Measurements from ENCODE around the gene CORO7.

CORO7 gene

GRCh38 chr16:4393240-4393600 is 23.2 kb downstream of the CORO7 start:
- Histone ChIP-seq H3K9me3 (ENCODE audit: control insufficient read depth, insufficient read depth, low read length) (no peaks in the 10 kb centered on the region), H3K9ac (ENCODE audit: low read depth, low read length) (peak overlapping the region; percentile 65), H3K4me3 (ENCODE audit: low read depth, low read length) (no peak overlapping the region), H3K27me3 (ENCODE audit: control insufficient read depth, insufficient read depth, low read length) (no peaks in the 10 kb centered on the region), H3K36me3 (ENCODE audit: control insufficient read depth, insufficient read depth, low read length) (peaks cover 12% of the 10 kb centered on the region), H3K4me1 (ENCODE audit: control insufficient read depth, insufficient read depth, low read length) (peaks cover 23% of the 10 kb centered on the region)

- no peaks in the 10 kb centered on the region for H3K9me3 ChIP-seq (ENCODE audit: control insufficient read depth, insufficient read depth, low read length)
- no peaks in the 10 kb centered on the region for H3K27me3 ChIP-seq (ENCODE audit: control insufficient read depth, insufficient read depth, low read length)
- H3K4me3 ChIP-seq (ENCODE audit: low read depth, low read length) = no peak overlapping the region
- peaks cover 15% of the 10 kb centered on the region for H3K36me3 ChIP-seq (ENCODE audit: control insufficient read depth, insufficient read depth, low read length)
- H3K4me1 ChIP-seq (ENCODE audit: control insufficient read depth, insufficient read depth, low read length) = peaks cover 23% of the 10 kb centered on the region
- H3K9ac ChIP-seq (ENCODE audit: low read depth, low read length) = peak overlapping the region; percentile 65
Measured at GRCh38 chr16:4392382-4393239, 23.8 kb downstream of the CORO7 start.

GRCh38 chr16:4391631-4392381 is 24.6 kb downstream of the CORO7 start:
- Histone ChIP-seq H3K36me3 (ENCODE audit: control insufficient read depth, insufficient read depth, low read length) (peaks cover 19% of the 10 kb centered on the region), H3K4me3 (ENCODE audit: low read depth, low read length) (no peak overlapping the region), H3K9me3 (ENCODE audit: control insufficient read depth, insufficient read depth, low read length) (no peaks in the 10 kb centered on the region), H3K4me1 (ENCODE audit: control insufficient read depth, insufficient read depth, low read length) (peaks cover 23% of the 10 kb centered on the region), H3K9ac (ENCODE audit: low read depth, low read length) (peak overlapping the region; percentile 16), H3K27me3 (ENCODE audit: control insufficient read depth, insufficient read depth, low read length) (no peaks in the 10 kb centered on the region)

- no peaks in the 10 kb centered on the region for H3K27me3 ChIP-seq (ENCODE audit: control insufficient read depth, insufficient read depth, low read length)
- peaks cover 23% of the 10 kb centered on the region for H3K4me1 ChIP-seq (ENCODE audit: control insufficient read depth, insufficient read depth, low read length)
- no peak overlapping the region for H3K4me3 ChIP-seq (ENCODE audit: low read depth, low read length)
- no peaks in the 10 kb centered on the region for H3K9me3 ChIP-seq (ENCODE audit: control insufficient read depth, insufficient read depth, low read length)
- H3K36me3 ChIP-seq (ENCODE audit: control insufficient read depth, insufficient read depth, low read length) = peaks cover 26% of the 10 kb centered on the region
- no peak overlapping the region for H3K9ac ChIP-seq (ENCODE audit: low read depth, low read length)
Measured at GRCh38 chr16:4390266-4391260, 25.8 kb downstream of the CORO7 start.

GRCh38 chr16:4389051-4389955 is 27.1 kb downstream of the CORO7 start:
- no peak overlapping the region for H3K4me3 ChIP-seq (ENCODE audit: low read depth, low read length)
- H3K9me3 ChIP-seq (ENCODE audit: control insufficient read depth, insufficient read depth, low read length) = no peaks in the 10 kb centered on the region
- no peaks in the 10 kb centered on the region for H3K27me3 ChIP-seq (ENCODE audit: control insufficient read depth, insufficient read depth, low read length)
- peaks cover 23% of the 10 kb centered on the region for H3K4me1 ChIP-seq (ENCODE audit: control insufficient read depth, insufficient read depth, low read length)
- H3K36me3 ChIP-seq (ENCODE audit: control insufficient read depth, insufficient read depth, low read length) = peaks cover 23% of the 10 kb centered on the region
- peak overlapping the region; percentile 37 for H3K9ac ChIP-seq (ENCODE audit: low read depth, low read length)

GRCh38 chr16:4388271-4389021 is 27.9 kb downstream of the CORO7 start:
- H3K4me1 ChIP-seq (ENCODE audit: control insufficient read depth, insufficient read depth, low read length) = peaks cover 19% of the 10 kb centered on the region
- no peaks in the 10 kb centered on the region for H3K27me3 ChIP-seq (ENCODE audit: control insufficient read depth, insufficient read depth, low read length)
- no peaks in the 10 kb centered on the region for H3K9me3 ChIP-seq (ENCODE audit: control insufficient read depth, insufficient read depth, low read length)
- H3K9ac ChIP-seq (ENCODE audit: low read depth, low read length) = no peak overlapping the region
- H3K36me3 ChIP-seq (ENCODE audit: control insufficient read depth, insufficient read depth, low read length) = peaks cover 28% of the 10 kb centered on the region
- H3K4me3 ChIP-seq (ENCODE audit: low read depth, low read length) = no peak overlapping the region

GRCh38 chr16:4387781-4388180 is 28.6 kb downstream of the CORO7 start:
- H3K4me1 ChIP-seq (ENCODE audit: control insufficient read depth, insufficient read depth, low read length) = peaks cover 14% of the 10 kb centered on the region
- H3K4me3 ChIP-seq (ENCODE audit: low read depth, low read length) = no peak overlapping the region
- no peaks in the 10 kb centered on the region for H3K9me3 ChIP-seq (ENCODE audit: control insufficient read depth, insufficient read depth, low read length)
- H3K9ac ChIP-seq (ENCODE audit: low read depth, low read length) = no peak overlapping the region
- H3K36me3 ChIP-seq (ENCODE audit: control insufficient read depth, insufficient read depth, low read length) = peaks cover 28% of the 10 kb centered on the region
- no peaks in the 10 kb centered on the region for H3K27me3 ChIP-seq (ENCODE audit: control insufficient read depth, insufficient read depth, low read length)

- no peak overlapping the region for H3K9ac ChIP-seq (ENCODE audit: low read depth, low read length)
- peaks cover 11% of the 10 kb centered on the region for H3K4me1 ChIP-seq (ENCODE audit: control insufficient read depth, insufficient read depth, low read length)
- H3K9me3 ChIP-seq (ENCODE audit: control insufficient read depth, insufficient read depth, low read length) = no peaks in the 10 kb centered on the region
- H3K27me3 ChIP-seq (ENCODE audit: control insufficient read depth, insufficient read depth, low read length) = no peaks in the 10 kb centered on the region
- peaks cover 28% of the 10 kb centered on the region for H3K36me3 ChIP-seq (ENCODE audit: control insufficient read depth, insufficient read depth, low read length)
- no peak overlapping the region for H3K4me3 ChIP-seq (ENCODE audit: low read depth, low read length)
Measured at GRCh38 chr16:4386951-4387565, 29.3 kb downstream of the CORO7 start.

- peaks cover 33% of the 10 kb centered on the region for H3K36me3 ChIP-seq (ENCODE audit: control insufficient read depth, insufficient read depth, low read length)
Measured at GRCh38 chr16:4386451-4386805, 30.0 kb downstream of the CORO7 start.

More at GRCh38 chr16:4386451-4386805, 30.0 kb downstream of the CORO7 start:
- H3K9me3 ChIP-seq (ENCODE audit: control insufficient read depth, insufficient read depth, low read length) = no peaks in the 10 kb centered on the region
- H3K4me3 ChIP-seq (ENCODE audit: low read depth, low read length) = no peak overlapping the region
- no peaks in the 10 kb centered on the region for H3K27me3 ChIP-seq (ENCODE audit: control insufficient read depth, insufficient read depth, low read length)
- H3K9ac ChIP-seq (ENCODE audit: low read depth, low read length) = no peak overlapping the region
- H3K4me1 ChIP-seq (ENCODE audit: control insufficient read depth, insufficient read depth, low read length) = peaks cover 11% of the 10 kb centered on the region
